H9 (cell line): ENCODE data around the gene MIER2. TPM values are rescaled to one million over a fixed set of nuclear protein-coding genes. Genes with fewer than 3 reads are reported as not detected.

Source experiments
- DNase-seq: peaks from one replicate; pipeline ENCODE4 v3.0.0-alpha.2; 2017
- H2AFZ ChIP-seq: one replicate; pipeline ENCODE4 v1.6.1; 2013; ENCODE audit warnings: mild to moderate bottlenecking, low read length, control low read depth, moderate library complexity
- H2AK5ac ChIP-seq: 2 replicates; pipeline ENCODE4 v1.6.1; 2013; ENCODE audit warnings: low read length, control low read depth, mixed read lengths; ENCODE audit not compliant: insufficient read length
- H2BK120ac ChIP-seq: one replicate; pipeline ENCODE4 v1.6.1; 2013; ENCODE audit warnings: low read depth, mild to moderate bottlenecking, low read length, control low read depth, inconsistent platforms; ENCODE audit not compliant: poor library complexity, severe bottlenecking
- H2BK12ac ChIP-seq: 2 replicates; pipeline ENCODE4 v1.6.1; 2013; ENCODE audit warnings: low read length, control low read depth, mixed read lengths, low read depth; ENCODE audit not compliant: insufficient read length
- H2BK15ac ChIP-seq: 2 replicates; pipeline ENCODE4 v1.6.1; 2013; ENCODE audit warnings: low read depth, low read length, control low read depth
- H2BK20ac ChIP-seq: one replicate; pipeline ENCODE4 v1.6.1; 2013; ENCODE audit warnings: low read depth, mild to moderate bottlenecking, low read length, control low read depth, inconsistent platforms; ENCODE audit not compliant: poor library complexity, severe bottlenecking
- H2BK5ac ChIP-seq: 2 replicates; pipeline ENCODE4 v1.6.1; 2013; ENCODE audit warnings: low read length, control low read depth, mixed read lengths; ENCODE audit not compliant: insufficient read length
- H3K14ac ChIP-seq: 2 replicates; pipeline ENCODE4 v1.6.1; 2013; ENCODE audit warnings: low read length, control low read depth; ENCODE audit not compliant: insufficient read depth
- H3K18ac ChIP-seq: 2 replicates; pipeline ENCODE4 v1.6.1; 2013; ENCODE audit warnings: low read depth, mild to moderate bottlenecking, mixed read lengths, low read length, control low read depth; ENCODE audit not compliant: insufficient read length
- H3K23ac ChIP-seq: 2 replicates; pipeline ENCODE4 v1.6.1; 2013; ENCODE audit warnings: low read length, control low read depth, mixed read lengths, low read depth; ENCODE audit not compliant: insufficient read length
- H3K23me2 ChIP-seq: 2 replicates; pipeline ENCODE4 v1.6.1; 2013; ENCODE audit warnings: low read depth, mild to moderate bottlenecking, mixed read lengths, low read length, control low read depth; ENCODE audit not compliant: insufficient read length, poor library complexity, severe bottlenecking
- H3K27ac ChIP-seq: 2 replicates; pipeline ENCODE4 v1.5.1; 2013; ENCODE audit warnings: low read length, control low read depth, mixed read lengths, low read depth; ENCODE audit not compliant: insufficient read length
- H3K27me3 ChIP-seq: 2 replicates; pipeline ENCODE4 v1.6.1; 2013; ENCODE audit warnings: low read length, control low read depth, inconsistent platforms; ENCODE audit not compliant: insufficient read depth
- H3K4ac ChIP-seq: 2 replicates; pipeline ENCODE4 v1.6.1; 2013; ENCODE audit warnings: low read depth, mild to moderate bottlenecking, control low read depth, inconsistent platforms, low read length, moderate library complexity
- H3K4me1 ChIP-seq: 2 replicates; pipeline ENCODE4 v1.6.1; 2013; ENCODE audit warnings: low read length, control low read depth, inconsistent platforms; ENCODE audit not compliant: insufficient read depth
- H3K4me2 ChIP-seq: 2 replicates; pipeline ENCODE4 v1.6.1; 2013; ENCODE audit warnings: low read length, control low read depth, mixed read lengths; ENCODE audit not compliant: insufficient read length, insufficient read depth
- H3K56ac ChIP-seq: 2 replicates; pipeline ENCODE4 v1.6.1; 2013; ENCODE audit warnings: low read depth, mild to moderate bottlenecking, mixed read lengths, low read length, control low read depth; ENCODE audit not compliant: insufficient read length
- H3K79me1 ChIP-seq: 2 replicates; pipeline ENCODE4 v1.6.1; 2013; ENCODE audit warnings: low read depth, mild to moderate bottlenecking, moderate library complexity, low read length, control low read depth, inconsistent platforms; ENCODE audit not compliant: insufficient read depth, poor library complexity, severe bottlenecking
- H3K79me2 ChIP-seq: 2 replicates; pipeline ENCODE4 v1.6.1; 2013; ENCODE audit warnings: low read length, control low read depth, inconsistent platforms; ENCODE audit not compliant: insufficient read depth
- H3K9ac ChIP-seq: 2 replicates; pipeline ENCODE4 v1.6.1; 2013; ENCODE audit warnings: low read length, control low read depth, mixed read lengths; ENCODE audit not compliant: insufficient read length; ENCODE audit errors: extremely low read depth
- H3K9me3 ChIP-seq: one replicate; pipeline ENCODE4 v1.6.1; 2013; ENCODE audit warnings: low read depth, low read length, inconsistent platforms; ENCODE audit not compliant: control insufficient read depth
- H3T11ph ChIP-seq: one replicate; pipeline ENCODE4 v1.6.1; 2013; ENCODE audit warnings: mild to moderate bottlenecking, low read length, control low read depth, inconsistent platforms
- H4K20me1 ChIP-seq: one replicate; pipeline ENCODE4 v1.6.1; 2013; ENCODE audit not compliant: control insufficient read depth, insufficient read length, insufficient read depth
- H4K5ac ChIP-seq: 2 replicates; pipeline ENCODE4 v1.6.1; 2013; ENCODE audit warnings: low read depth, mild to moderate bottlenecking, mixed read lengths, low read length, control low read depth; ENCODE audit not compliant: insufficient read length
- H4K8ac ChIP-seq: replicated peaks from 2 replicates; pipeline ENCODE4 v1.6.1; 2013; ENCODE audit warnings: low read length, control low read depth, mixed read lengths, low read depth; ENCODE audit not compliant: insufficient read length
- H4K91ac ChIP-seq: 2 replicates; pipeline ENCODE4 v1.6.1; 2013; ENCODE audit warnings: low read depth, mild to moderate bottlenecking, moderate library complexity, mixed read lengths, low read length, control low read depth; ENCODE audit not compliant: insufficient read length
- H3K27ac Mint-ChIP-seq, 3 experiments: 2 replicates in 2 of 3; 3 replicates in 1 of 3; pipeline ENCODE4 v1.8.0; 2020 to 2021; ENCODE audit warnings: mixed read lengths in 3 of 3, mild to moderate bottlenecking in 1 of 3, moderate library complexity in 1 of 3
- H3K27me3 Mint-ChIP-seq: 2 replicates; pipeline ENCODE4 v1.8.0; 2021; ENCODE audit warnings: low read depth, mild to moderate bottlenecking, moderate library complexity, mixed read lengths
- H3K36me3 Mint-ChIP-seq, 3 experiments: 2 replicates in 2 of 3; 3 replicates in 1 of 3; pipeline ENCODE4 v1.8.0; 2020 to 2021; ENCODE audit warnings: low read depth in 3 of 3, mixed read lengths in 3 of 3; ENCODE audit not compliant: insufficient read depth in 1 of 3
- H3K4me1 Mint-ChIP-seq, 2 experiments: 2 replicates each; pipeline ENCODE4 v1.8.0; 2020; ENCODE audit warnings: mixed read lengths in 2 of 2
- H3K4me3 Mint-ChIP-seq, 2 experiments: 2 replicates in 1 of 2; 3 replicates in 1 of 2; pipeline ENCODE4 v1.8.0; 2020 to 2021; ENCODE audit warnings: mild to moderate bottlenecking in 2 of 2, mixed read lengths in 2 of 2, moderate library complexity in 1 of 2
- H3K9me3 Mint-ChIP-seq, 2 experiments: 2 replicates in 1 of 2; 3 replicates in 1 of 2; pipeline ENCODE4 v1.8.0; 2020; ENCODE audit warnings: mild to moderate bottlenecking in 2 of 2, mixed read lengths in 2 of 2, moderate library complexity in 1 of 2
- WGBS: extraction: QIAGEN DNeasy Blood & Tissue Kit; methylation state at CpG from one replicate; pipeline ENCODE4 v1.1.7; 2013; ENCODE audit warnings: missing lambda C conversion rate, low lambda C conversion rate, mixed read lengths; ENCODE audit not compliant: insufficient read length; ENCODE audit errors: extremely low coverage; 5-methylcytosine and 5-hydroxymethylcytosine counted together
- total RNA-seq: library from RNA; stranded (reverse); gene quantifications from 2 replicates; pipeline ENCODE4 v1.2.1, GENCODE V29; 2021
- TF ChIP-seq, protein P1 (sequence below): fragments of 200-600 bp; sonication (generic); conservative IDR thresholded peaks from 3 replicates; pipeline ENCODE4 v1.8.0; 2021; ENCODE audit warnings: antibody characterized with exemption, mild to moderate bottlenecking

MIER2 gene
- total RNA-seq, 1 experiment from 2014 or later = 60.5 TPM

DNA sequence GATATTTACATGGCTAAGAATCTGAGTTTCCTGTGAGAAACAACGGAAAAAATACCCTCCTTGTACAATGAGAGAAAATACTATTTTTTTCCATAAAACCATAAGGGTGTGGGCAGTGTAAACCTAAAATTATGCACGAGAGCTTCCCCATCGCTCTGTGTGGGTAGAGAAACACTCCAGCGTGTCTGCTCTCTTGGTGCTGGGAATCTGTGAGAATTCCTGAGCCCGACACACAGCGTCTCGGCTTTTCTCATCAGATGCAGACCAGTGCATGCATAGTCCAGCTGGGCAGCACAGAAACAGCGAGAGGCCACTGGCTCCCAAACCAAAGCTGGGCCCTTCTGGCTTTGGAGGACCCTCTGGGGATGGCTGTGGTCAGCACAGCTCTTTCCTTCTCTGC is 65.4 kb downstream of the MIER2 start:
- no peaks in the 10 kb centered on the region for H3K23me2 ChIP-seq
- H3K56ac ChIP-seq = no peak overlapping the region
- no peak overlapping the region for H4K8ac ChIP-seq
- Mint-ChIP-seq H3K4me1 (peaks cover 14 to 29% of the 10 kb centered on the region in 2 experiments), H3K9me3 (peaks cover 0 to 2% of the 10 kb centered on the region in 2 experiments; a peak in 2 of 5 replicates), H3K27me3 (no peaks in the 10 kb centered on the region; the same call in 1 of the 2 replicates), H3K36me3 (peaks cover 15 to 56% (median 37%) of the 10 kb centered on the region in 3 experiments), H3K27ac (no peak overlapping the region), H3K4me3 (no peak overlapping the region)
- TF ChIP-seq, protein P1, sequence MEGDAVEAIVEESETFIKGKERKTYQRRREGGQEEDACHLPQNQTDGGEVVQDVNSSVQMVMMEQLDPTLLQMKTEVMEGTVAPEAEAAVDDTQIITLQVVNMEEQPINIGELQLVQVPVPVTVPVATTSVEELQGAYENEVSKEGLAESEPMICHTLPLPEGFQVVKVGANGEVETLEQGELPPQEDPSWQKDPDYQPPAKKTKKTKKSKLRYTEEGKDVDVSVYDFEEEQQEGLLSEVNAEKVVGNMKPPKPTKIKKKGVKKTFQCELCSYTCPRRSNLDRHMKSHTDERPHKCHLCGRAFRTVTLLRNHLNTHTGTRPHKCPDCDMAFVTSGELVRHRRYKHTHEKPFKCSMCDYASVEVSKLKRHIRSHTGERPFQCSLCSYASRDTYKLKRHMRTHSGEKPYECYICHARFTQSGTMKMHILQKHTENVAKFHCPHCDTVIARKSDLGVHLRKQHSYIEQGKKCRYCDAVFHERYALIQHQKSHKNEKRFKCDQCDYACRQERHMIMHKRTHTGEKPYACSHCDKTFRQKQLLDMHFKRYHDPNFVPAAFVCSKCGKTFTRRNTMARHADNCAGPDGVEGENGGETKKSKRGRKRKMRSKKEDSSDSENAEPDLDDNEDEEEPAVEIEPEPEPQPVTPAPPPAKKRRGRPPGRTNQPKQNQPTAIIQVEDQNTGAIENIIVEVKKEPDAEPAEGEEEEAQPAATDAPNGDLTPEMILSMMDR = no peak
- no peak overlapping the region for H2BK12ac ChIP-seq
- no peak for DNase-seq
- no peak overlapping the region for H3K4me2 ChIP-seq
- no peak overlapping the region for H2AK5ac ChIP-seq
- H3K27ac ChIP-seq = no peak overlapping the region
- no peak overlapping the region for H2BK120ac ChIP-seq
- H3K79me1 ChIP-seq = no peaks in the 10 kb centered on the region
- no peaks in the 10 kb centered on the region for H3K27me3 ChIP-seq
- no peak overlapping the region for H3K4ac ChIP-seq
- H2BK5ac ChIP-seq = no peak overlapping the region
- no CpG with 5 or more reads among the region's 8 CpGs for WGBS
- no peak overlapping the region for H3T11ph ChIP-seq
- no peak overlapping the region for H4K5ac ChIP-seq
- no peaks in the 10 kb centered on the region for H4K20me1 ChIP-seq
- H3K9me3 ChIP-seq = no peaks in the 10 kb centered on the region
- H3K79me2 ChIP-seq = no peaks in the 10 kb centered on the region
- H2BK15ac ChIP-seq = no peak overlapping the region
- no peak overlapping the region for H3K14ac ChIP-seq
- no peak overlapping the region for H2BK20ac ChIP-seq
- peaks cover 5% of the 10 kb centered on the region for H3K4me1 ChIP-seq
- H2AFZ ChIP-seq = no peak overlapping the region
- no peak overlapping the region for H4K91ac ChIP-seq
- H3K9ac ChIP-seq = no peak overlapping the region
- no peak overlapping the region for H3K23ac ChIP-seq
- no peak overlapping the region for H3K18ac ChIP-seq
